H1 (cell line): ENCODE results near the gene ADGRF5. TPM values are rescaled to one million over a fixed set of nuclear protein-coding genes. Genes with fewer than 3 reads are reported as not detected.

Source experiments
- CTCF ChIA-PET: fragments of 300-600 bp; sonication (Branson Sonifier 250); formaldehyde crosslinking; loops from one replicate; lab custom pipeline; 2021; ENCODE audit not compliant: partially characterized antibody; lab: Charles Lee
- POLR2A ChIA-PET: fragments of 300-600 bp; sonication (Branson Sonifier 250); formaldehyde crosslinking; loops from one replicate; lab custom pipeline; 2021; ENCODE audit warnings: inconsistent platforms; ENCODE audit not compliant: partially characterized antibody; lab: Charles Lee
- DNase-seq, 2 experiments: peaks; one replicate each; pipeline versions ENCODE4 v3.0.0 to v3.0.0-alpha.2; 2010 to 2022; ENCODE audit warnings: low spot score in 2 of 2, low read depth in 1 of 2, mixed read lengths in 1 of 2
- FAIRE-seq: peaks from 2 replicates; lab custom pipeline; 2011; peaks lifted over from hg19 to GRCh38; lab: Jason Lieb, UNC
- H2AFZ ChIP-seq: 2 replicates; pipeline ENCODE4 v1.8.1; 2012; ENCODE audit warnings: low read length, inconsistent platforms
- H2AK5ac ChIP-seq: 2 replicates; pipeline ENCODE4 v1.6.1; 2013; ENCODE audit warnings: low read depth, low read length
- H2BK120ac ChIP-seq: replicated peaks from 2 replicates; pipeline ENCODE3; 2013; ENCODE audit warnings: low read depth, low read length, inconsistent platforms
- H2BK12ac ChIP-seq: 2 replicates; pipeline ENCODE4 v1.6.1; 2013; ENCODE audit warnings: low read depth, low read length
- H2BK15ac ChIP-seq: 2 replicates; pipeline ENCODE4 v1.6.1; 2013; ENCODE audit warnings: low read length
- H2BK20ac ChIP-seq: 2 replicates; pipeline ENCODE4 v1.6.1; 2013; ENCODE audit warnings: low read length
- H2BK5ac ChIP-seq: 2 replicates; pipeline ENCODE4 v1.6.1; 2013; ENCODE audit warnings: low read depth, low read length
- H3K14ac ChIP-seq: 2 replicates; pipeline ENCODE4 v1.6.1; 2013; ENCODE audit warnings: inconsistent platforms; ENCODE audit not compliant: insufficient read length
- H3K18ac ChIP-seq: 2 replicates; pipeline ENCODE4 v1.6.1; 2013; ENCODE audit warnings: low read length; ENCODE audit errors: extremely low read depth
- H3K23ac ChIP-seq: 2 replicates; pipeline ENCODE4 v1.6.1; 2013; ENCODE audit warnings: inconsistent platforms; ENCODE audit not compliant: insufficient read length
- H3K23me2 ChIP-seq: 2 replicates; pipeline ENCODE4 v1.6.1; 2013; ENCODE audit warnings: low read depth, low read length
- H3K27ac ChIP-seq: 2 replicates; pipeline ENCODE4 v1.6.1; 2011; ENCODE audit warnings: low read depth, low read length, inconsistent platforms
- H3K27me3 ChIP-seq, 4 experiments: replicated peaks in 1 of 4; 1 replicate in 1 of 4; 2 replicates in 3 of 4; pipeline versions ENCODE4 v1.6.1 to v1.8.1; 2011 to 2013; ENCODE audit warnings: low read length in 3 of 4, mild to moderate bottlenecking in 3 of 4, inconsistent platforms in 2 of 4, mixed read lengths in 2 of 4, moderate library complexity in 1 of 4; ENCODE audit not compliant: control insufficient read depth in 3 of 4, insufficient read depth in 3 of 4; ENCODE audit errors: extremely low read depth in 1 of 4
- H3K36me3 ChIP-seq, 4 experiments: 2 replicates each; pipeline versions ENCODE4 v1.6.1 to v1.8.1; 2011 to 2013; ENCODE audit warnings: mild to moderate bottlenecking in 4 of 4, low read length in 3 of 4, moderate library complexity in 2 of 4, control low read depth in 1 of 4, inconsistent platforms in 1 of 4; ENCODE audit not compliant: insufficient read depth in 4 of 4, control insufficient read depth in 2 of 4
- H3K4ac ChIP-seq: replicated peaks from 2 replicates; pipeline ENCODE3; 2013; ENCODE audit warnings: low read length, low read depth, mixed read lengths, inconsistent platforms; ENCODE audit not compliant: insufficient read length
- H3K4me1 ChIP-seq, 4 experiments: replicated peaks in 1 of 4; 1 replicate in 1 of 4; 2 replicates in 3 of 4; pipeline versions ENCODE4 v1.6.1 to v1.8.1; 2011 to 2013; ENCODE audit warnings: low read length in 3 of 4, inconsistent platforms in 2 of 4, mixed read lengths in 1 of 4; ENCODE audit not compliant: insufficient read depth in 4 of 4, control insufficient read depth in 3 of 4
- H3K4me2 ChIP-seq, 2 experiments: 2 replicates each; pipeline versions ENCODE4 v1.6.1 to v1.8.1; 2011 to 2013; ENCODE audit warnings: low read depth in 2 of 2, low read length in 2 of 2, control low read depth in 1 of 2, inconsistent platforms in 1 of 2, mild to moderate bottlenecking in 1 of 2; ENCODE audit not compliant: insufficient read depth in 1 of 2
- H3K4me3 ChIP-seq, 4 experiments: fragments of 200-600, 300-600 bp in 1 of 4; sonication (generic), shearing (Covaris generic), sonication (Bioruptor Twin) in 1 of 4; 2 replicates each; pipeline versions ENCODE4 v1.5.1 to v1.8.1; 2011 to 2016; ENCODE audit warnings: low read length in 4 of 4, low read depth in 3 of 4, control low read depth in 2 of 4, inconsistent platforms in 2 of 4, mild to moderate bottlenecking in 2 of 4, mixed read lengths in 1 of 4, moderate library complexity in 1 of 4; ENCODE audit not compliant: insufficient read depth in 2 of 4; ENCODE audit errors: extremely low read depth in 1 of 4
- H3K56ac ChIP-seq: replicated peaks from 2 replicates; pipeline ENCODE3; 2013; ENCODE audit warnings: low read depth, mild to moderate bottlenecking, mixed read lengths, low read length, inconsistent platforms; ENCODE audit not compliant: insufficient read length
- H3K79me1 ChIP-seq: 2 replicates; pipeline ENCODE4 v1.6.1; 2013; ENCODE audit warnings: low read depth, low read length, control low read depth
- H3K79me2 ChIP-seq, 2 experiments: 2 replicates each; pipeline versions ENCODE4 v1.6.1 to v1.8.1; 2012 to 2013; ENCODE audit warnings: low read length in 2 of 2, mild to moderate bottlenecking in 2 of 2, inconsistent platforms in 1 of 2; ENCODE audit not compliant: insufficient read depth in 2 of 2, control insufficient read depth in 1 of 2
- H3K9ac ChIP-seq, 4 experiments: replicated peaks in 1 of 4; 1 replicate in 1 of 4; 2 replicates in 3 of 4; pipeline versions ENCODE4 v1.6.1 to v1.8.1; 2011 to 2013; ENCODE audit warnings: low read depth in 3 of 4, low read length in 3 of 4, control low read depth in 2 of 4, mild to moderate bottlenecking in 2 of 4, moderate library complexity in 2 of 4, inconsistent platforms in 1 of 4; ENCODE audit errors: extremely low read depth in 1 of 4
- H3K9me3 ChIP-seq, 2 experiments: 2 replicates each; pipeline versions ENCODE4 v1.6.1 to v1.8.1; 2012 to 2013; ENCODE audit warnings: mild to moderate bottlenecking in 2 of 2, moderate library complexity in 2 of 2, control low read depth in 1 of 2, inconsistent platforms in 1 of 2, low read depth in 1 of 2, low read length in 1 of 2, mixed read lengths in 1 of 2; ENCODE audit not compliant: insufficient read depth in 2 of 2
- H4K20me1 ChIP-seq, 2 experiments: replicated peaks in 1 of 2; 2 replicates each; pipeline versions ENCODE3 to v1.8.1; 2011 to 2013; ENCODE audit warnings: inconsistent platforms in 2 of 2, low read length in 2 of 2, mild to moderate bottlenecking in 1 of 2; ENCODE audit not compliant: insufficient read depth in 2 of 2, control insufficient read depth in 1 of 2
- H4K5ac ChIP-seq: 2 replicates; pipeline ENCODE4 v1.6.1; 2013; ENCODE audit warnings: low read length, low read depth, mixed read lengths, inconsistent platforms; ENCODE audit not compliant: insufficient read length
- H4K8ac ChIP-seq: 2 replicates; pipeline ENCODE4 v1.8.0; 2013; ENCODE audit warnings: mild to moderate bottlenecking, moderate library complexity, low read length, inconsistent platforms; ENCODE audit not compliant: insufficient read depth; ENCODE audit errors: extremely low read depth
- H4K91ac ChIP-seq: replicated peaks from 2 replicates; pipeline ENCODE3; 2013; ENCODE audit warnings: low read length, mixed read lengths, inconsistent platforms; ENCODE audit not compliant: insufficient read length
- BRCA1 ChIP-seq: IDR thresholded peaks from 2 replicates; pipeline ENCODE4 v1.6.1; 2012; ENCODE audit warnings: low read depth, low read length, improper control_type of control experiment
- CTCF ChIP-seq, 3 experiments: IDR thresholded peaks; 1 replicate in 2 of 3; 2 replicates in 1 of 3; pipeline versions ENCODE4 v1.5.1 to v1.6.1; 2011; ENCODE audit warnings: low read length in 3 of 3, mild to moderate bottlenecking in 3 of 3, inconsistent platforms in 2 of 3, low read depth in 1 of 3, moderate library complexity in 1 of 3; ENCODE audit not compliant: insufficient read depth in 1 of 3; ENCODE audit errors: control extremely low read depth in 1 of 3
- KDM5A ChIP-seq: fragments of 200-600 bp; IDR thresholded peaks from 2 replicates; pipeline ENCODE4 v1.7.1; 2012; ENCODE audit warnings: mild to moderate bottlenecking, low read length, inconsistent platforms, mixed read lengths
- TAF7 ChIP-seq: optimal IDR thresholded peaks from 2 replicates; pipeline ENCODE3; 2011; ENCODE audit warnings: low read depth, mild to moderate bottlenecking, inconsistent platforms, low read length, moderate library complexity, borderline replicate concordance
- WGBS, 2 experiments: shearing (Covaris generic) in 1 of 2; methylation state at CpG; one replicate each; pipeline versions ENCODE4 v1.1.6 to v1.1.7; 2013 to 2015; ENCODE audit warnings: low lambda C conversion rate in 2 of 2, mixed read lengths in 2 of 2, inconsistent platforms in 1 of 2, low coverage in 1 of 2, missing lambda C conversion rate in 1 of 2; ENCODE audit not compliant: insufficient replicate concordance in 2 of 2, insufficient coverage in 1 of 2, insufficient read length in 1 of 2; ENCODE audit errors: extremely low coverage in 1 of 2, missing lambda C conversion rate in 1 of 2; 5-methylcytosine and 5-hydroxymethylcytosine counted together
- polyA plus RNA-seq, 7 experiments: library from polyadenylated mRNA; depleted of rRNA in 3 of 7; stranded (reverse) in 5 of 7; unstranded in 2 of 7; fragments of >200 nt in 5 of 7; fragments of 200-250 nt in 2 of 7; gene quantifications; 1 replicate in 5 of 7; 2 replicates in 1 of 7; 4 replicates in 1 of 7; pipeline versions ENCODE4 v1.2.1 to v1.2.3, GENCODE V29; 2011 to 2013; ENCODE audit warnings: missing spikeins in 2 of 7, mixed read lengths in 2 of 7
- total RNA-seq: library from RNA; stranded (reverse); fragmentation: NEBNext Ultra II Directional; extraction: Animal tissue kit (Norgen Biotek cat#: 25700); gene quantifications from 2 replicates; pipeline ENCODE4 v1.2.1, GENCODE V29; 2021

Gene ADGRF5
- total and polyA plus RNA-seq, 2 of the 8 experiments (the other 6 are each of a cell fraction or from before 2014, with no cell fraction given): 0.06 TPM; not detected in 1

- no peak overlapping the region for H2BK20ac ChIP-seq
- TF ChIP-seq KDM5A: no peak
- no peak for TF ChIP-seq CTCF (IDR thresholded peaks at IDR 0.05; ENCODE audit: control extremely low read depth in 1 of 3, insufficient read depth in 1 of 3, low read depth in 1 of 3, low read length in 3 of 3)
- no peak for TF ChIP-seq BRCA1
- TF ChIP-seq TAF7: no peak
- H3K14ac ChIP-seq: no peak overlapping the region
- H3K4me2 ChIP-seq: no peak overlapping the region
- DNase-seq (no peak), FAIRE-seq (no peak)
- no peak overlapping the region for H4K5ac ChIP-seq
- 72% methylated on average over 3 of the region's 3 CpGs; no CpG with 5 or more reads in 1 of the 2 experiments for WGBS, 2 experiments
- no peak overlapping the region for H3K18ac ChIP-seq
- no peak overlapping the region for H4K8ac ChIP-seq
- no peaks in the 10 kb centered on the region for H3K79me2 ChIP-seq
- no peak overlapping the region for H3K9ac ChIP-seq
- no peaks in the 10 kb centered on the region for H3K4me1 ChIP-seq
- H3K56ac ChIP-seq: no peak overlapping the region
- H3K79me1 ChIP-seq: no peaks in the 10 kb centered on the region
- H3K36me3 ChIP-seq: no peaks in the 10 kb centered on the region
- no peak overlapping the region for H2BK120ac ChIP-seq
- H3K4ac ChIP-seq: no peak overlapping the region
- no peak overlapping the region for H4K91ac ChIP-seq
- no peaks in the 10 kb centered on the region for H3K27me3 ChIP-seq
- H2BK12ac ChIP-seq: no peak overlapping the region
- no peaks in the 10 kb centered on the region for H3K9me3 ChIP-seq
- ChIA-PET POLR2A (no interaction called here), CTCF (no interaction called here)
- no peak overlapping the region for H2BK5ac ChIP-seq
- no peak overlapping the region for H2BK15ac ChIP-seq
- no peak overlapping the region for H2AFZ ChIP-seq
- no peaks in the 10 kb centered on the region for H3K23me2 ChIP-seq
- H3K4me3 ChIP-seq: no peak overlapping the region
- H4K20me1 ChIP-seq: no peaks in the 10 kb centered on the region
- no peak overlapping the region for H2AK5ac ChIP-seq
- H3K27ac ChIP-seq: no peak overlapping the region
- H3K23ac ChIP-seq: no peak overlapping the region
Observed at GRCh38 chr6:46888031-46888430, 33.7 kb downstream of the ADGRF5 start.
